Measurements from ENCODE around the gene TK2.

The TK2 gene

GRCh38 chr16:66490774-66491715 is 58.9 kb downstream of the TK2 start:
- TF ChIP-seq MAX (IDR thresholded peaks at IDR 0.05; ENCODE audit: low read depth, low read length) (no peak), CTCF (IDR thresholded peaks at IDR 0.05; ENCODE audit: low read depth, low read length) (no peak), POLR2A (IDR thresholded peaks at IDR 0.05; ENCODE audit: extremely low read depth, insufficient read length) (no peak), MYC (IDR thresholded peaks at IDR 0.05; ENCODE audit: low read depth, low read length) (no peak)
- H3K4me3 ChIP-seq (ENCODE audit: low read depth, low read length) = no peak overlapping the region
- DNase-seq (ENCODE audit: low read depth) = no peak

GRCh38 chr16:66489818-66490217 is 60.1 kb downstream of the TK2 start:
- no peak overlapping the region for H3K4me3 ChIP-seq (ENCODE audit: low read depth, low read length)
- DNase-seq (ENCODE audit: low read depth) = no peak
- no peak for TF ChIP-seq POLR2A (IDR thresholded peaks at IDR 0.05; ENCODE audit: extremely low read depth, insufficient read length)
- no peak for TF ChIP-seq CTCF (IDR thresholded peaks at IDR 0.05; ENCODE audit: low read depth, low read length)
- TF ChIP-seq MYC (IDR thresholded peaks at IDR 0.05; ENCODE audit: low read depth, low read length) = no peak

GRCh38 chr16:66489385-66489784 is 60.5 kb downstream of the TK2 start:
- H3K4me3 ChIP-seq (ENCODE audit: low read depth, low read length) = no peak overlapping the region
- no peak for TF ChIP-seq MYC (IDR thresholded peaks at IDR 0.05; ENCODE audit: low read depth, low read length)
- no peak for DNase-seq (ENCODE audit: low read depth)

- TF ChIP-seq POLR2A (IDR thresholded peaks at IDR 0.05; ENCODE audit: extremely low read depth, insufficient read length) (no peak), MYC (IDR thresholded peaks at IDR 0.05; ENCODE audit: low read depth, low read length) (no peak), MAX (IDR thresholded peaks at IDR 0.05; ENCODE audit: low read depth, low read length) (no peak), CTCF (IDR thresholded peaks at IDR 0.05; ENCODE audit: low read depth, low read length) (no peak)
- no peak overlapping the region for H3K4me3 ChIP-seq (ENCODE audit: low read depth, low read length)
- no peak for DNase-seq (ENCODE audit: low read depth)
These were observed 61.4 kb downstream of the TK2 start for GRCh38 chr16:66488505-66488904.

GRCh38 chr16:66487580-66488275 is 62.2 kb downstream of the TK2 start:
- TF ChIP-seq POLR2A (IDR thresholded peaks at IDR 0.05; ENCODE audit: extremely low read depth, insufficient read length) = no peak
- TF ChIP-seq MAX (IDR thresholded peaks at IDR 0.05; ENCODE audit: low read depth, low read length) = no peak
- no peak for TF ChIP-seq MYC (IDR thresholded peaks at IDR 0.05; ENCODE audit: low read depth, low read length)
- no peak for TF ChIP-seq CTCF (IDR thresholded peaks at IDR 0.05; ENCODE audit: low read depth, low read length)
- no peak overlapping the region for H3K4me3 ChIP-seq (ENCODE audit: low read depth, low read length)
- peak; percentile 34 for DNase-seq (ENCODE audit: low read depth)

- DNase-seq (ENCODE audit: low read depth) = no peak
- TF ChIP-seq POLR2A (IDR thresholded peaks at IDR 0.05; ENCODE audit: extremely low read depth, insufficient read length) (no peak), MYC (IDR thresholded peaks at IDR 0.05; ENCODE audit: low read depth, low read length) (no peak), CTCF (IDR thresholded peaks at IDR 0.05; ENCODE audit: low read depth, low read length) (no peak), MAX (IDR thresholded peaks at IDR 0.05; ENCODE audit: low read depth, low read length) (no peak)
- no peak overlapping the region for H3K4me3 ChIP-seq (ENCODE audit: low read depth, low read length)
These were observed 62.9 kb downstream of the TK2 start for GRCh38 chr16:66486773-66487579.

Data from NB4 (cell line).